K562 (cell line): ENCODE measurements around the gene MIB2. TPM values are rescaled to one million over a fixed set of nuclear protein-coding genes. Genes with fewer than 3 reads are reported as not detected.

ENCODE experiments used
- CAMTA2 ChIP-seq: fragments of 250-450 bp; sonication (Bioruptor Pico); conservative IDR thresholded peaks from 2 replicates; pipeline ENCODE4 v1.5.1; 2022
- CCAR2 ChIP-seq: fragments of 200-400 bp; formaldehyde crosslinking; IDR thresholded peaks from 2 replicates; pipeline ENCODE4 v1.6.1; 2017; ENCODE audit warnings: mild to moderate bottlenecking, low read depth, low read length
- CTBP1 ChIP-seq: fragments of 450-650 bp; IDR thresholded peaks from 2 replicates; pipeline ENCODE4 v1.6.1; 2016; ENCODE audit warnings: borderline replicate concordance
- MTA1 ChIP-seq: fragments of 450-650 bp; IDR thresholded peaks from 2 replicates; pipeline ENCODE4 v1.6.1; 2017; ENCODE audit warnings: borderline replicate concordance
- RBFOX2 ChIP-seq: fragments of 200-400 bp; formaldehyde crosslinking; IDR thresholded peaks from 2 replicates; pipeline ENCODE4 v1.6.1; 2017; ENCODE audit warnings: low read depth, mild to moderate bottlenecking, low read length, moderate library complexity
- SNAPC5 ChIP-seq: fragments of 250-450 bp; sonication (Bioruptor Pico); IDR thresholded peaks from 2 replicates; pipeline ENCODE4 v1.8.0; 2021; ENCODE audit warnings: moderate library complexity, mild to moderate bottlenecking, inconsistent platforms
- SOX6 ChIP-seq: fragments of 450-650 bp; IDR thresholded peaks from 2 replicates; pipeline ENCODE4 v1.6.1; 2014; ENCODE audit warnings: mild to moderate bottlenecking
- ZBTB11 ChIP-seq, 3 experiments: fragments of 200-800 bp in 1 of 3; fragments of 250-450 bp in 1 of 3; fragments of 450-650 bp in 1 of 3; sonication (Bioruptor Pico) in 1 of 3; sonication (Bioruptor generic) in 1 of 3; formaldehyde crosslinking in 1 of 3; IDR thresholded peaks; 2 replicates each; pipeline versions ENCODE4 v1.6.1 to v1.8.0; 2016 to 2022; ENCODE audit warnings: mild to moderate bottlenecking in 2 of 3, missing genetic modification characterization in 2 of 3, missing compliant biosample characterization in 1 of 3, moderate library complexity in 1 of 3
- ZNF184 ChIP-seq: sonication (generic); formaldehyde crosslinking; IDR thresholded peaks from 2 replicates; pipeline ENCODE4 v1.5.0; 2020; ENCODE audit warnings: missing genetic modification reagents
- ZNF57 ChIP-seq: fragments of 450-650 bp; formaldehyde crosslinking; IDR thresholded peaks from 2 replicates; pipeline ENCODE4 v1.4.0; 2020; ENCODE audit warnings: mild to moderate bottlenecking, moderate library complexity
- ZNF592 ChIP-seq: fragments of 450-650 bp; IDR thresholded peaks from 2 replicates; pipeline ENCODE4 v1.6.1; 2017; ENCODE audit warnings: antibody characterized with exemption, mild to moderate bottlenecking
- ZNF699 ChIP-seq: fragments of 250-450 bp; sonication (Bioruptor Pico); IDR thresholded peaks from 2 replicates; pipeline ENCODE4 v1.8.0; 2021; ENCODE audit warnings: mild to moderate bottlenecking, moderate library complexity; ENCODE audit not compliant: insufficient replicate concordance
- ZNF830 ChIP-seq: fragments of 250-450 bp; sonication (Bioruptor Pico); IDR thresholded peaks from 2 replicates; pipeline ENCODE4 v1.5.0; 2021; ENCODE audit warnings: mild to moderate bottlenecking
- polyA plus RNA-seq, 8 experiments: library from polyadenylated mRNA; depleted of rRNA in 4 of 8; stranded (reverse) in 5 of 8; unstranded in 3 of 8; fragments of >200 nt; fragmentation: Nextera tagmentation in 2 of 8; fragmentation: Illumina TruSeq in 1 of 8; extraction: Ambion mirVana in 2 of 8; extraction: Trizol in 1 of 8; gene quantifications; 2 replicates each; pipeline versions ENCODE4 v1.2.1 to v1.2.3, GENCODE V29; 2011 to 2014; ENCODE audit warnings: inconsistent platforms in 1 of 8, missing spikeins in 1 of 8
- total RNA-seq, 7 experiments: library from RNA; depleted of rRNA in 6 of 7; stranded (reverse); fragments of >200 nt in 6 of 7; fragmentation: Illumina TruSeq in 2 of 7; extraction: Trizol in 2 of 7; gene quantifications; 2 replicates each; pipeline versions ENCODE4 v1.2.1 to v1.2.3, GENCODE V29; 2011 to 2021; ENCODE audit warnings: low replicate concordance in 1 of 7
- TF ChIP-seq, protein P1 (sequence below): fragments of 250-450 bp; sonication (Bioruptor Pico); IDR thresholded peaks from 2 replicates; pipeline ENCODE4 v1.5.0; 2022; ENCODE audit warnings: mild to moderate bottlenecking
- TF ChIP-seq, protein P2 (sequence below): IDR thresholded peaks from 2 replicates; pipeline ENCODE4 v1.6.1; 2012; ENCODE audit warnings: low read depth, low read length, improper control_type of control experiment, borderline replicate concordance

The MIB2 gene
- total and polyA plus RNA-seq, 9 of the 15 experiments (the other 6 are each of a cell fraction or from before 2014, with no cell fraction given) = 0.04 to 17.0 (median 4.9) TPM; not detected in 1

- TF ChIP-seq, protein P1, sequence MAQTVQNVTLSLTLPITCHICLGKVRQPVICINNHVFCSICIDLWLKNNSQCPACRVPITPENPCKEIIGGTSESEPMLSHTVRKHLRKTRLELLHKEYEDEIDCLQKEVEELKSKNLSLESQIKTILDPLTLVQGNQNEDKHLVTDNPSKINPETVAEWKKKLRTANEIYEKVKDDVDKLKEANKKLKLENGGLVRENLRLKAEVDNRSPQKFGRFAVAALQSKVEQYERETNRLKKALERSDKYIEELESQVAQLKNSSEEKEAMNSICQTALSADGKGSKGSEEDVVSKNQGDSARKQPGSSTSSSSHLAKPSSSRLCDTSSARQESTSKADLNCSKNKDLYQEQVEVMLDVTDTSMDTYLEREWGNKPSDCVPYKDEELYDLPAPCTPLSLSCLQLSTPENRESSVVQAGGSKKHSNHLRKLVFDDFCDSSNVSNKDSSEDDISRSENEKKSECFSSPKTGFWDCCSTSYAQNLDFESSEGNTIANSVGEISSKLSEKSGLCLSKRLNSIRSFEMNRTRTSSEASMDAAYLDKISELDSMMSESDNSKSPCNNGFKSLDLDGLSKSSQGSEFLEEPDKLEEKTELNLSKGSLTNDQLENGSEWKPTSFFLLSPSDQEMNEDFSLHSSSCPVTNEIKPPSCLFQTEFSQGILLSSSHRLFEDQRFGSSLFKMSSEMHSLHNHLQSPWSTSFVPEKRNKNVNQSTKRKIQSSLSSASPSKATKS (CRISPR knock-in tag) = no peak
- TF ChIP-seq, protein P2, sequence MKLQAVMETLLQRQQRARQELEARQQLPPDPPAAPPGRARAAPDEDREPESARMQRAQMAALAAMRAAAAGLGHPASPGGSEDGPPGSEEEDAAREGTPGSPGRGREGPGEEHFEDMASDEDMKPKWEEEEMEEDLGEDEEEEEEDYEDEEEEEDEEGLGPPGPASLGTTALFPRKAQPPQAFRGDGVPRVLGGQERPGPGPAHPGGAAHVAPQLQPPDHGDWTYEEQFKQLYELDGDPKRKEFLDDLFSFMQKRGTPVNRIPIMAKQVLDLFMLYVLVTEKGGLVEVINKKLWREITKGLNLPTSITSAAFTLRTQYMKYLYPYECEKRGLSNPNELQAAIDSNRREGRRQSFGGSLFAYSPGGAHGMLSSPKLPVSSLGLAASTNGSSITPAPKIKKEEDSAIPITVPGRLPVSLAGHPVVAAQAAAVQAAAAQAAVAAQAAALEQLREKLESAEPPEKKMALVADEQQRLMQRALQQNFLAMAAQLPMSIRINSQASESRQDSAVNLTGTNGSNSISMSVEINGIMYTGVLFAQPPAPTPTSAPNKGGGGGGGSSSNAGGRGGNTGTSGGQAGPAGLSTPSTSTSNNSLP = no peak
- no peak for TF ChIP-seq ZNF57 (CRISPR knock-in tag)
- no peak; the same call in 1 of the 2 replicates for TF ChIP-seq CTBP1
- TF ChIP-seq ZBTB11 (CRISPR knock-in tag; IDR thresholded peaks at IDR 0.05) = peak in 1 of 3 experiments; percentile 1; a peak in 1 of 6 replicates
- no peak for TF ChIP-seq ZNF699 (CRISPR knock-in tag)
- no peak for TF ChIP-seq ZNF830 (CRISPR knock-in tag)
- no peak for TF ChIP-seq CCAR2
- no peak for TF ChIP-seq SNAPC5 (CRISPR knock-in tag)
- no peak for TF ChIP-seq ZNF184
- TF ChIP-seq MTA1 = no peak
- TF ChIP-seq RBFOX2 = 0 out of 2 replicates have a peak, but pooled peaks have one; percentile 1
- TF ChIP-seq CAMTA2 (CRISPR knock-in tag) = no peak
- TF ChIP-seq SOX6 = no peak
- no peak for TF ChIP-seq ZNF592
Observed at GRCh38 chr1:1616045-1616790, 918 bp downstream of the MIB2 start (continued).
